Frontal cortex (tissue), 4 donors: ENCODE measurements around the gene ZNF541. TPM values are rescaled to one million over a fixed set of nuclear protein-coding genes. Genes with fewer than 3 reads are reported as not detected.
"Not testable (repeated sequence)": the region's sequence is repeated elsewhere in the genome, so short reads cannot be mapped to it uniquely, and the experiment has no call there.

Experiments used
- DNase-seq, 2 donors: peaks; one replicate each; pipeline ENCODE4 v3.0.0; 2012; ENCODE audit warnings: low spot score in 2 of 2
- FAIRE-seq: peaks from 2 replicates; lab custom pipeline; 2012; peaks lifted over from hg19 to GRCh38; lab: Jason Lieb, UNC
- total RNA-seq: library from RNA; depleted of rRNA; stranded (reverse); fragments of >200 nt; gene quantifications from one replicate; pipeline ENCODE4 v1.2.3, GENCODE V29; 2014
- donor health status: control.
- donor health status: control.
- donor health status: control.

ZNF541 gene
- total RNA-seq, 1 donor from 2014 or later, result under 0.01 TPM

GRCh38 chr19:47600246-47601179 lies 27.6 kb upstream of the ZNF541 start:
- FAIRE-seq (peak; percentile 69), DNase-seq (peak; percentile 100)

GRCh38 chr19:47599671-47600245 lies 26.8 kb upstream of the ZNF541 start:
- not testable (repeated sequence) for DNase-seq, FAIRE-seq

GRCh38 chr19:47598407-47599349 lies 25.7 kb upstream of the ZNF541 start:
- DNase-seq (no peak), FAIRE-seq (no peak)

GRCh38 chr19:47595944-47596343 lies 23.0 kb upstream of the ZNF541 start:
- FAIRE-seq (no peak), DNase-seq (no peak)

DNA sequence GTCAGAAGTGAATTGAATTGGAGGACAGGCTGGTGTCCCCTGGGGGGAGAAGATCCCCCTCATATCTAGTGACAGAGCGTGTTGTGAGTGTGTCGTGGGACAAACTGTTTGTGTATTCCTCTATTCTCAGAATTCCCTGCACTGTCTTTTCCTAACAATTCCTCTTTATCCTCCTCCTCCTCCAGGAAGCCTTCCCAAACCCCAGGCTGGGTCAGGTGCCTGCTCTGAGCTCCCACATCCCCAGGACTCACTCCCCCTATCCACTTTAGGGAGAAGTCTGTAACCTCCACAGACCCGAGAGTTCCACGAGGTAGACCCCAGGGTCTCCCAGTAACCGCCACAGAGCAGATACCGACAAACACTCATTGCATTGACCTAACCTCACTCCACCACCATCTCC lies 20.9 kb upstream of the ZNF541 start:
- DNase-seq, result no peak
- no peak for FAIRE-seq

DNA sequence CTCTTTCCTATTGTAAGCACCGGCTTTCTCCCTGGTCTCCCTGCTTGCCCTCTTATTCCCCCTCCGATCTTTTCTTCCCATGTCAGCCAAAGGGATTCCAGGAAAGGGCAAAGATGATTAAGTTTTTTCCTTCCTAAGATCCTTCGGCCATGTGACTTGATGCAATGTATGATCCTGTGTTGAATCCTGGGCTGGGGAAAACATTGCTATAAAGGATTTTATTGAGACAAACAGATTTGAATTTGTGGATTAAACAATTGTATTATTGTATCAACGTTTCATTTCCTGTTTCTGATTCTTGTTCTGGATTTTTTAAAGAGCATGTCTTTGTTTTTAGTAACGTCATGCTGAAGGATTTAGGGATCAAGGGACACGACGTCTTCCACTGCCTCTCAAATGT lies 16.9 kb upstream of the ZNF541 start:
- DNase-seq, result no peak
- no peak for FAIRE-seq

- FAIRE-seq (no peak), DNase-seq (no peak)
These were observed 14.3 kb upstream of the ZNF541 start for GRCh38 chr19:47587295-47587694.

DNA sequence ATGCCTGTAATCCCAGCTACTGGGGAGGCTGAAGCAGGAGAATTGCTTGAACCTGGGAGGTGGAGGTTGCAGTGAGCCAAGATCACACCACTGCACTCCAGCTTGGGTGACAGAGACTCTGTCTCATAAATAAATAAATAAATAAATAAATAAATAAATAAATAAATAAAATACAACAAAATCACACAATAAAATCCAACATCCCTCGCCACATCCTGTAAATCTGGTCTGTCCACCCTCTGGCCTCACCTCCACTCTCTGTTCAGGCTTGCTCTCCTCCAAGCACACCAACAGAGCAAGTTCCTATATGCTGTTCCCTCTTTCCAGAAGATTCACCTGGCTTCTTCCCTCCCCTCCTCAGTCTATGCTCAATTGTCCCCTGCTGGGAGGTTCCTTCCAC lies 10.2 kb upstream of the ZNF541 start:
- FAIRE-seq, DNase-seq: not testable (repeated sequence)

DNA sequence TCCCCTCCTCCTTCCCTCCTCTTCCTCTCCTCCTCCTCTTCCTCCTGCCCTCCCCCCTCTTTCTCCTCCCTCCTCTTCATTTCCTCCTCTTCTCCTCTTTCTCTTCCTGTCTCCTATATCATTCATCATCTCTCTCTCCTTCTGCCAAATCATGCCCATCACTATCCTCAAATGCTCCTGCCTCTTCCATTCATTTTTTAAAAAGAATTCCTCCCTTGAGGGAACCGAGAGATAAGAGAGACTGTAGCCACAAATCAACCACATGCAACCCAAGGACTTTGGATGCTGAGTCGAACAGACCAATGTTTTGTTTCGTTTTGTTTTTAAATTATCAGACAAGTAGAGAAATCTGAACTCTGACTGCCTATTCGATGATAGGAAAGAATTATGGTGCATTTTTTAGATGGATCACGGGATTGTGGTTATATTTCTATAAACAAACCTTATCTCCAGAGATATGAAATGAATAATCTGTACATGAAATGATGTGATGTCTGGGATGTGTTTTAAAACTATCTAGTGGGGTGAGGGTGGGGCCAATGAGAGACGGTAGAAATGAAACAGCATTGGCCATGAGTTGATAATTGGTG lies 9.5 kb upstream of the ZNF541 start:
- no peak for FAIRE-seq
- no peak for DNase-seq

DNA sequence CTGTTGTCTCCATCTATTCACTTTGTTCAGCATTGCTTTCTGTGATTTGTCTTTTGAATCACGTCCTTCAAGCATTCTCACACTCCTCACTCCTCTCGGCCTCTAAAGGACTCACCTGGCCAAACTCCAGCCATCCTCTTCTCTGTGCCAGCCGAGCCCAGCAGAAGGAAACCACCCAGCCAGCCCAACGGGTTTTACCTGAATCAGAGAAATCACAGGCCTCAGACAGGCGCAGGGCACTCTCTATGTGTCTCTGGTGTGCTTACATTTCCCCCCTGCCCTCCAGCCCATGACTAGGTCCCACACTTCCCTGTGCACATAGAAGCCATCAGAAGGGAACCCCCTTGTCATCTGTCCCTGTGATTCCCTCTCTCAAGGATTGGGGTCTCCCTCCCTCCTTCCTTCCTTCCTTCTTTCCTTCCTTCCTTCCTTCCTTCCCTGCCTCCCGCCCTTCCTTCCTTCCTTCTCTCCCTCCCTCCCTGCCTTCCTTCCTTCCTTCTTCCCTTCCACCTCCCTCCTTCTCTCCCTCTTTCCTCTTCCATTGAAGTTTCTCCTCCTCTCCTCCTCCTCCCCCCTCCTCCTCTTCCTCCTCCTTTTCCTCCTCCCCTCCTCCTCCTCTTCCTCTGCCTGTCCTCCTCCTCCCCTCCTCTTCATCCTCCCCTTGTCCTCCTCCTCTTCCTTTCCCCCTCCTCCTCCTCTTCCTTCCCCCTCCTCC lies 8.8 kb upstream of the ZNF541 start:
- DNase-seq (no peak), FAIRE-seq (no peak)

DNA sequence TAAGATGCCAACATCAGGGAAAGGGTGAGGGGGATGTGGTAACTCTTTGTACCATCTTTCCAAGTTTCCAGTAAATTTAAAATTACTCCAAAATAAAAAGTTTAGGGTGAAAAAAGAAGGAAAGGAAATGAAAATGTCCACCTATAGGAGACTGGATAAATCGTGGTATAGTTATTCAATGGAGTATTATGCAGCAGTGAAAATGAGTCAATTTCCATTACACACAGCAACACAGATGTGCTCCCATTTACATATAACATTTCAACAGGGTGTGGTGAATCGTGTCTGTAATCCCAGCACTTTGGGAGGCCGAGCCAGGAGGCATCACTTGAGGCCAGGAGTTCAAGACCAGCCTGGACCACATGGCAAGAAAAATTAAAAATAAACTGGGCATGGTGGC lies 7.4 kb upstream of the ZNF541 start:
- no peak for FAIRE-seq
- no peak for DNase-seq

- FAIRE-seq, result no peak
- DNase-seq, result no peak
These were observed 313 bp downstream of the ZNF541 start for GRCh38 chr19:47572635-47573034.

- DNase-seq, result no peak
- FAIRE-seq, result no peak
These were observed 3.6 kb downstream of the ZNF541 start for GRCh38 chr19:47569331-47569730.

GRCh38 chr19:47564081-47564480 lies 8.9 kb downstream of the ZNF541 start:
- DNase-seq (no peak), FAIRE-seq (no peak)

- FAIRE-seq (no peak), DNase-seq (no peak)
These were observed 11.4 kb downstream of the ZNF541 start for GRCh38 chr19:47561440-47562057.

- DNase-seq, result no peak
- FAIRE-seq, result no peak
These were observed 11.9 kb downstream of the ZNF541 start for GRCh38 chr19:47560999-47561398.

DNA sequence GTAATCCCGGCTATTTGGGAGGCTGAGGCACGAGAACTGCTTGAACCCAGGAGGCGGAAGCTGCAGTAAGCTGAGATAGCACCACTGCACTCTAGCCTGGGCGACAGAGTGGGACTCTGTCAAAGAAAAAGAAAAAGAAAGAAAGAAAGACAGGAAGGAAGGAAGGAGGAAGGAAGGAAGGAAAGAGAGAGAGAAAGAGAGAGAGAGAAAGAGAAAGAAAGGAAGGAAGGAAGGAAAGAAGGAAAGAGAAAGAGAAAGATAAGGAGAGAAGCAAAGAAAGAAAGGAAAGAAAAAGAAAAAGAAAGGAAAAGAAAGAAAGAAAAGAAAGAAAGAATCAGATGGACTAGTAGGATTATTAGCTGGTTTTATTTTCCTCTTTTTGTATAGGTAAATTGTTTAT lies 22.8 kb downstream of the ZNF541 start:
- DNase-seq (no peak), FAIRE-seq (no peak)

- FAIRE-seq (no peak), DNase-seq (no peak)
These were observed 23.6 kb downstream of the ZNF541 start for GRCh38 chr19:47549261-47549862.
